Esophagus muscularis mucosa (tissue), 4 donors: ENCODE measurements around the gene MSH2. TPM values are rescaled to one million over a fixed set of nuclear protein-coding genes. Genes with fewer than 3 reads are reported as not detected.

ENCODE experiments used
- DNase-seq: peaks from one replicate; pipeline ENCODE4 v3.0.0-alpha.2; 2017; ENCODE audit errors: extremely low spot score
- H3K27ac ChIP-seq, 4 donors: fragments of 200-600 bp; sonication (generic); replicated peaks in 1 of 4; 1 replicate in 3 of 4; 2 replicates in 1 of 4; pipeline ENCODE4 v1.5.1; 2016 to 2019; ENCODE audit warnings: mild to moderate bottlenecking in 1 of 4
- H3K27me3 ChIP-seq, 4 donors: fragments of 200-600 bp; sonication (generic); one replicate each; pipeline versions ENCODE4 v1.5.1 to v1.6.0; 2016 to 2019
- H3K36me3 ChIP-seq, 4 donors: fragments of 200-600 bp; sonication (generic); one replicate each; pipeline ENCODE4 v1.5.1; 2016 to 2019
- H3K4me1 ChIP-seq, 4 donors: fragments of 200-600 bp; sonication (generic); one replicate each; pipeline ENCODE4 v1.5.1; 2016 to 2019
- H3K4me3 ChIP-seq, 4 donors: fragments of 200-600 bp; sonication (generic); 1 replicate in 2 of 4; 2 replicates in 2 of 4; pipeline ENCODE4 v1.5.1; 2016 to 2019; ENCODE audit warnings: mild to moderate bottlenecking in 4 of 4, moderate library complexity in 1 of 4
- H3K9me3 ChIP-seq, 4 donors: fragments of 200-600 bp; sonication (generic); 1 replicate in 3 of 4; 2 replicates in 1 of 4; pipeline ENCODE4 v1.5.1; 2016 to 2019
- CTCF ChIP-seq, 3 experiments: fragments of 200-600 bp in 2 of 3; fragments of 450-650 bp in 1 of 3; sonication (generic) in 2 of 3; IDR thresholded peaks; one replicate each; pipeline ENCODE4 v1.5.1; 2017 to 2019; ENCODE audit warnings: antibody characterized with exemption in 3 of 3, mild to moderate bottlenecking in 2 of 3, moderate library complexity in 1 of 3
- EP300 ChIP-seq: sonication (generic); formaldehyde crosslinking; IDR thresholded peaks from one replicate; pipeline ENCODE4 v1.6.1; 2017; ENCODE audit warnings: antibody characterized with exemption
- POLR2A ChIP-seq: fragments of 450-650 bp; IDR thresholded peaks from one replicate; pipeline ENCODE4 v1.6.1; 2017; ENCODE audit warnings: antibody characterized with exemption, moderate library complexity, mild to moderate bottlenecking, low read depth
- POLR2AphosphoS5 ChIP-seq, 2 donors: sonication (generic); formaldehyde crosslinking; IDR thresholded peaks; one replicate each; pipeline ENCODE4 v1.6.1; 2017; ENCODE audit warnings: antibody characterized with exemption in 2 of 2
- WGBS: methylation state at CpG from one replicate; pipeline ENCODE4 v1.1.5; 2018; 5-methylcytosine and 5-hydroxymethylcytosine counted together
- intact Hi-C: fragments of 100-400 bp; cut with DNase I; formaldehyde crosslinking; loops from one replicate; pipeline ENCODE4 v1.15.1; 2023
- total RNA-seq, 4 donors: library from RNA; depleted of rRNA; stranded (reverse); fragments of >200 nt; gene quantifications; one replicate each; pipeline versions ENCODE4 v1.1.0 to v1.2.1, GENCODE V29; 2016

MSH2 gene
- total RNA-seq, 4 donors from 2014 or later: 5.6 to 9.9 (median 7.6) TPM

- WGBS: 92% methylated on average over 5 of the region's 5 CpGs
- no peak overlapping the region for H3K4me3 ChIP-seq
- no peak for TF ChIP-seq POLR2AphosphoS5 (IDR thresholded peaks at IDR 0.05)
- no peak for TF ChIP-seq EP300
- no peak for TF ChIP-seq CTCF (IDR thresholded peaks at IDR 0.05)
- no peak for TF ChIP-seq POLR2A
- H3K27ac ChIP-seq: no peak overlapping the region
- peaks cover 0 to 5% (median 2%) of the 10 kb centered on the region in 4 donors for H3K36me3 ChIP-seq
- H3K4me1 ChIP-seq: no peaks in the 10 kb centered on the region
- DNase-seq: no peak
- no peaks in the 10 kb centered on the region for H3K27me3 ChIP-seq
- no peaks in the 10 kb centered on the region for H3K9me3 ChIP-seq
- intact Hi-C loops: no loop called here
Observed at GRCh38 chr2:47457268-47457667, 54.3 kb downstream of the MSH2 start.

GRCh38 chr2:47459021-47459420 is 56.1 kb downstream of the MSH2 start:
- intact Hi-C loops: no loop called here
- Histone ChIP-seq H3K4me3 (no peak overlapping the region), H3K36me3 (peaks cover 0 to 17% (median 10%) of the 10 kb centered on the region in 4 donors), H3K27ac (no peak overlapping the region), H3K9me3 (no peaks in the 10 kb centered on the region), H3K27me3 (no peaks in the 10 kb centered on the region), H3K4me1 (no peaks in the 10 kb centered on the region)
- no peak for DNase-seq
- TF ChIP-seq POLR2A (no peak), CTCF (IDR thresholded peaks at IDR 0.05) (no peak), EP300 (no peak), POLR2AphosphoS5 (IDR thresholded peaks at IDR 0.05) (no peak)

- intact Hi-C loops: no loop called here
- no peak for DNase-seq
- Histone ChIP-seq H3K27me3 (no peaks in the 10 kb centered on the region), H3K36me3 (peaks cover 0 to 19% (median 13%) of the 10 kb centered on the region in 4 donors), H3K4me3 (no peak overlapping the region), H3K27ac (no peak overlapping the region), H3K4me1 (no peaks in the 10 kb centered on the region), H3K9me3 (no peaks in the 10 kb centered on the region)
- TF ChIP-seq CTCF (IDR thresholded peaks at IDR 0.05) (no peak), EP300 (no peak), POLR2AphosphoS5 (IDR thresholded peaks at IDR 0.05) (no peak), POLR2A (no peak)
Observed at GRCh38 chr2:47460766-47461165, 57.8 kb downstream of the MSH2 start.

GRCh38 chr2:47471429-47472116 is 68.6 kb downstream of the MSH2 start:
- WGBS: 96% methylated on average over 5 of the region's 5 CpGs
- no peak overlapping the region for H3K4me3 ChIP-seq
- H3K27me3 ChIP-seq: no peaks in the 10 kb centered on the region
- H3K27ac ChIP-seq: no peak overlapping the region
- intact Hi-C loops: no loop called here
- TF ChIP-seq POLR2AphosphoS5 (IDR thresholded peaks at IDR 0.05) (no peak), CTCF (IDR thresholded peaks at IDR 0.05) (no peak), EP300 (no peak), POLR2A (no peak)
- peaks cover 3 to 56% (median 15%) of the 10 kb centered on the region in 4 donors for H3K36me3 ChIP-seq
- no peak for DNase-seq
- H3K9me3 ChIP-seq: no peaks in the 10 kb centered on the region
- no peaks in the 10 kb centered on the region for H3K4me1 ChIP-seq

- DNase-seq: no peak
- peaks cover 0 to 43% (median 20%) of the 10 kb centered on the region in 4 donors for H3K36me3 ChIP-seq
- WGBS: 97% methylated on average over 1 of the region's 1 CpG
- TF ChIP-seq POLR2AphosphoS5 (IDR thresholded peaks at IDR 0.05) (no peak), POLR2A (no peak), CTCF (IDR thresholded peaks at IDR 0.05) (no peak), EP300 (no peak)
- intact Hi-C loops: no loop called here
- no peaks in the 10 kb centered on the region for H3K9me3 ChIP-seq
- no peaks in the 10 kb centered on the region for H3K4me1 ChIP-seq
- no peak overlapping the region for H3K4me3 ChIP-seq
- no peaks in the 10 kb centered on the region for H3K27me3 ChIP-seq
- no peak overlapping the region for H3K27ac ChIP-seq
Observed at GRCh38 chr2:47479863-47480262, 76.9 kb downstream of the MSH2 start.
